Mesenchymal stem cell (in vitro differentiated cells and primary cell): ENCODE results near the gene NCR2.

ENCODE experiments used
- DNase-seq: peaks from one replicate; pipeline ENCODE4 v3.0.0-alpha.2; 2013
- H2AFZ ChIP-seq: one replicate; pipeline ENCODE4 v1.6.1; 2013; ENCODE audit warnings: low read depth, mild to moderate bottlenecking, control low read depth, inconsistent platforms, low read length, moderate library complexity
- H2AK5ac ChIP-seq: 2 replicates; pipeline ENCODE4 v1.6.1; 2013; ENCODE audit warnings: low read length, moderate library complexity, mild to moderate bottlenecking, inconsistent platforms; ENCODE audit not compliant: severe bottlenecking
- H2BK120ac ChIP-seq: one replicate; pipeline ENCODE4 v1.6.1; 2013; ENCODE audit warnings: low read depth, mild to moderate bottlenecking, inconsistent platforms, low read length, moderate library complexity
- H2BK12ac ChIP-seq, 2 experiments: one replicate each; pipeline ENCODE4 v1.6.1; 2013; ENCODE audit warnings: inconsistent platforms in 2 of 2, low read length in 2 of 2, mild to moderate bottlenecking in 2 of 2, moderate library complexity in 2 of 2, control low read depth in 1 of 2
- H2BK15ac ChIP-seq: one replicate; pipeline ENCODE4 v1.6.1; 2013; ENCODE audit warnings: mild to moderate bottlenecking, low read depth, inconsistent platforms; ENCODE audit not compliant: poor library complexity, severe bottlenecking
- H2BK5ac ChIP-seq: 2 replicates; pipeline ENCODE4 v1.6.1; 2013; ENCODE audit warnings: low read depth, mild to moderate bottlenecking, low read length, control low read depth, inconsistent platforms; ENCODE audit not compliant: poor library complexity, severe bottlenecking
- H3K14ac ChIP-seq, 2 experiments: one replicate each; pipeline ENCODE4 v1.6.1; 2013; ENCODE audit warnings: inconsistent platforms in 2 of 2, low read length in 2 of 2, control low read depth in 1 of 2, mild to moderate bottlenecking in 1 of 2, moderate library complexity in 1 of 2
- H3K18ac ChIP-seq, 2 experiments: one replicate each; pipeline ENCODE4 v1.6.1; 2013; ENCODE audit warnings: inconsistent platforms in 2 of 2, low read length in 2 of 2, control low read depth in 1 of 2, low read depth in 1 of 2, mild to moderate bottlenecking in 1 of 2
- H3K23ac ChIP-seq, 2 experiments: one replicate each; pipeline ENCODE4 v1.6.1; 2013; ENCODE audit warnings: inconsistent platforms in 2 of 2, low read length in 2 of 2, mild to moderate bottlenecking in 2 of 2, moderate library complexity in 2 of 2, control low read depth in 1 of 2
- H3K27ac ChIP-seq: 2 replicates; pipeline ENCODE4 v1.5.1; 2013; ENCODE audit warnings: mild to moderate bottlenecking, moderate library complexity, low read length, control low read depth, inconsistent platforms; ENCODE audit not compliant: poor library complexity, severe bottlenecking
- H3K27me3 ChIP-seq, 2 experiments: 2 replicates each; pipeline versions ENCODE4 v1.6.1 to v1.7.0; 2013; ENCODE audit warnings: low read length in 2 of 2, mild to moderate bottlenecking in 2 of 2, moderate library complexity in 2 of 2, control low read depth in 1 of 2, inconsistent platforms in 1 of 2; ENCODE audit not compliant: control insufficient read depth in 1 of 2, insufficient read depth in 1 of 2
- H3K36me3 ChIP-seq, 2 experiments: 2 replicates each; pipeline versions ENCODE4 v1.6.1 to v1.7.0; 2013; ENCODE audit warnings: low read length in 2 of 2, control low read depth in 1 of 2, inconsistent platforms in 1 of 2, low read depth in 1 of 2, mild to moderate bottlenecking in 1 of 2; ENCODE audit not compliant: insufficient read depth in 2 of 2, control insufficient read depth in 1 of 2
- H3K4ac ChIP-seq, 2 experiments: one replicate each; pipeline ENCODE4 v1.6.1; 2013; ENCODE audit warnings: inconsistent platforms in 2 of 2, low read length in 2 of 2, mild to moderate bottlenecking in 2 of 2, moderate library complexity in 2 of 2, control low read depth in 1 of 2, low read depth in 1 of 2
- H3K4me1 ChIP-seq: 2 replicates; pipeline ENCODE4 v1.6.1; 2013; ENCODE audit warnings: low read depth, low read length, control low read depth; ENCODE audit not compliant: control insufficient read depth, insufficient read depth
- H3K4me2 ChIP-seq: 2 replicates; pipeline ENCODE4 v1.6.1; 2013; ENCODE audit warnings: low read length, mild to moderate bottlenecking, inconsistent platforms; ENCODE audit not compliant: poor library complexity, severe bottlenecking
- H3K4me3 ChIP-seq, 2 experiments: 2 replicates each; pipeline versions ENCODE4 v1.5.1 to v1.7.0; 2013; ENCODE audit warnings: low read length in 2 of 2, mild to moderate bottlenecking in 2 of 2, control low read depth in 1 of 2, low read depth in 1 of 2; ENCODE audit not compliant: insufficient read depth in 1 of 2
- H3K79me1 ChIP-seq: replicated peaks from 2 replicates; pipeline ENCODE4 v1.6.1; 2013; ENCODE audit warnings: mild to moderate bottlenecking, control low read depth, low read length, inconsistent platforms; ENCODE audit not compliant: poor library complexity, severe bottlenecking
- H3K9ac ChIP-seq: 2 replicates; pipeline ENCODE4 v1.7.0; 2013; ENCODE audit warnings: mild to moderate bottlenecking, low read length, moderate library complexity
- H3K9me3 ChIP-seq: 2 replicates; pipeline ENCODE4 v1.7.0; 2013; ENCODE audit warnings: mild to moderate bottlenecking, low read length; ENCODE audit not compliant: control insufficient read depth
- H4K8ac ChIP-seq: one replicate; pipeline ENCODE4 v1.6.1; 2013; ENCODE audit warnings: inconsistent platforms, mild to moderate bottlenecking, low read length, moderate library complexity
- H4K91ac ChIP-seq: one replicate; pipeline ENCODE4 v1.6.1; 2013; ENCODE audit warnings: mild to moderate bottlenecking, low read length, inconsistent platforms
- WGBS: methylation state at CpG from one replicate; pipeline ENCODE4 v1.1.7; 2013; ENCODE audit warnings: mixed read lengths; 5-methylcytosine and 5-hydroxymethylcytosine counted together

The NCR2 gene

GRCh38 chr6:41371461-41371991 is 36.1 kb downstream of the NCR2 start:
- Histone ChIP-seq H2AFZ (no peak overlapping the region), H4K8ac (no peak overlapping the region), H3K27ac (no peak overlapping the region), H3K23ac (no peak overlapping the region), H2BK15ac (no peak overlapping the region), H3K4me3 (peak overlapping the region in 1 of 2 experiments; percentile 51), H2BK120ac (no peak overlapping the region), H3K9me3 (no peaks in the 10 kb centered on the region), H2BK5ac (no peak overlapping the region), H3K27me3 (peaks cover 82 to 95% of the 10 kb centered on the region in 2 experiments), H3K4me2 (peak overlapping the region; percentile 91), H4K91ac (no peak overlapping the region), H3K36me3 (no peaks in the 10 kb centered on the region), H3K9ac (no peak overlapping the region), H2BK12ac (no peak overlapping the region), H2AK5ac (no peak overlapping the region), H3K79me1 (no peaks in the 10 kb centered on the region), H3K4ac (no peak overlapping the region), H3K18ac (no peak overlapping the region), H3K4me1 (peaks cover 44% of the 10 kb centered on the region), H3K14ac (no peak overlapping the region)
- WGBS, result under 1% methylated on average over 38 of the region's 39 CpGs
- DNase-seq, result peak; percentile 80

- Histone ChIP-seq H3K4me2 (peak overlapping the region; percentile 91), H3K27ac (no peak overlapping the region), H3K18ac (no peak overlapping the region), H3K4me1 (peaks cover 44% of the 10 kb centered on the region), H3K27me3 (peaks cover 82 to 96% of the 10 kb centered on the region in 2 experiments), H3K79me1 (no peaks in the 10 kb centered on the region), H2BK120ac (no peak overlapping the region), H3K36me3 (no peaks in the 10 kb centered on the region), H2BK5ac (no peak overlapping the region), H3K14ac (no peak overlapping the region), H2AK5ac (no peak overlapping the region), H2BK12ac (no peak overlapping the region), H4K91ac (no peak overlapping the region), H2AFZ (no peak overlapping the region), H4K8ac (no peak overlapping the region), H3K9me3 (no peaks in the 10 kb centered on the region), H3K4me3 (peak overlapping the region in 1 of 2 experiments; percentile 51), H3K9ac (no peak overlapping the region), H3K23ac (no peak overlapping the region), H3K4ac (no peak overlapping the region), H2BK15ac (no peak overlapping the region)
- WGBS, result under 1% methylated on average over 42 of the region's 42 CpGs
- DNase-seq, result peak; percentile 52
These were observed 36.8 kb downstream of the NCR2 start for GRCh38 chr6:41371992-41372831.

GRCh38 chr6:41372832-41373626 is 37.6 kb downstream of the NCR2 start:
- H2AK5ac ChIP-seq, result no peak overlapping the region
- H3K79me1 ChIP-seq, result no peaks in the 10 kb centered on the region
- H2BK5ac ChIP-seq, result no peak overlapping the region
- under 1% methylated on average over 80 of the region's 81 CpGs for WGBS
- peaks cover 87 to 97% of the 10 kb centered on the region in 2 experiments for H3K27me3 ChIP-seq
- H3K36me3 ChIP-seq, result no peaks in the 10 kb centered on the region
- no peak overlapping the region for H3K18ac ChIP-seq
- H3K9me3 ChIP-seq, result no peaks in the 10 kb centered on the region
- no peak overlapping the region for H2BK12ac ChIP-seq
- peak overlapping the region in 1 of 2 experiments; percentile 29 for H3K4me3 ChIP-seq
- H3K27ac ChIP-seq, result no peak overlapping the region
- no peak overlapping the region for H2BK15ac ChIP-seq
- H3K14ac ChIP-seq, result no peak overlapping the region
- no peak overlapping the region for H4K8ac ChIP-seq
- H3K4me2 ChIP-seq, result peak overlapping the region; percentile 91
- H3K9ac ChIP-seq, result no peak overlapping the region
- no peak overlapping the region for H3K4ac ChIP-seq
- H4K91ac ChIP-seq, result no peak overlapping the region
- no peak overlapping the region for H2AFZ ChIP-seq
- peaks cover 44% of the 10 kb centered on the region for H3K4me1 ChIP-seq
- peak overlapping the region in 1 of 2 experiments; percentile 57 for H3K23ac ChIP-seq
- DNase-seq, result peak; percentile 8
- no peak overlapping the region for H2BK120ac ChIP-seq

DNA sequence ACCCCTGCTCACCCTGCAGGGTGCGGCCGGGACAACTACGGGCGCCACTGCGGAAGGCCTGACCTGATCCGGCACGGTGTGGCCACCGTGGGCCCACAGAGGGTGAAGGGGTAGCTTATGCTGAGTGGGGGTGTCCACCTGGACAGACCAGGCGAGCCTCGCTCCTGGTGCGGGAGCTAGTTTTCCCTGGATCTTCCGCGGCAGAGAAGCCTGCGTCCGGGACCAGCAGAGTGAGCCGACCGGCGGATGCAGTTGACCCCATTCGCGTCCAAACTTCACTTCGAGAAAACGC is 38.2 kb downstream of the NCR2 start:
- H3K9ac ChIP-seq, result no peak overlapping the region
- no peak overlapping the region for H2AFZ ChIP-seq
- DNase-seq, result no peak
- H3K9me3 ChIP-seq, result no peaks in the 10 kb centered on the region
- no peak overlapping the region for H4K8ac ChIP-seq
- H3K36me3 ChIP-seq, result no peaks in the 10 kb centered on the region
- no peak overlapping the region for H3K4ac ChIP-seq
- no peak overlapping the region for H3K18ac ChIP-seq
- H2BK12ac ChIP-seq, result no peak overlapping the region
- no peak overlapping the region for H3K4me3 ChIP-seq
- H4K91ac ChIP-seq, result no peak overlapping the region
- H3K14ac ChIP-seq, result no peak overlapping the region
- H3K79me1 ChIP-seq, result no peaks in the 10 kb centered on the region
- 2% methylated on average over 22 of the region's 22 CpGs for WGBS
- no peak overlapping the region for H2AK5ac ChIP-seq
- H3K23ac ChIP-seq, result peak overlapping the region in 1 of 2 experiments; percentile 57
- peak overlapping the region; percentile 91 for H3K4me2 ChIP-seq
- peaks cover 92 to 97% of the 10 kb centered on the region in 2 experiments for H3K27me3 ChIP-seq
- H3K27ac ChIP-seq, result no peak overlapping the region
- H3K4me1 ChIP-seq, result peaks cover 44% of the 10 kb centered on the region
- no peak overlapping the region for H2BK120ac ChIP-seq
- H2BK15ac ChIP-seq, result no peak overlapping the region
- H2BK5ac ChIP-seq, result no peak overlapping the region
